Measurements from ENCODE around the gene UGT8. TPM values are rescaled to one million over a fixed set of nuclear protein-coding genes. Genes with fewer than 3 reads are reported as not detected.
"Not testable (repeated sequence)": the region's sequence is repeated elsewhere in the genome, so short reads cannot be mapped to it uniquely, and the experiment has no call there.

The UGT8 gene
- total and polyA plus RNA-seq, 8 donors, result 3.7 to 12.3 (median 9.5) TPM

GRCh38 chr4:114607056-114607455 is 8.4 kb downstream of the UGT8 start:
- intact Hi-C loops (cut with DNase I), result no loop called here
- Histone ChIP-seq H3K4me1 (no peaks in the 10 kb centered on the region), H3K4me3 (no peak overlapping the region), H3K27ac (no peak overlapping the region), H3K36me3 (no peaks in the 10 kb centered on the region), H3K27me3 (no peaks in the 10 kb centered on the region), H3K9me3 (no peaks in the 10 kb centered on the region)
- TF ChIP-seq CTCF (IDR thresholded peaks at IDR 0.05), result no peak
- ATAC-seq (no peak), DNase-seq (no peak)

- Histone ChIP-seq H3K4me3 (no peak overlapping the region), H3K9me3 (no peaks in the 10 kb centered on the region), H3K4me1 (no peaks in the 10 kb centered on the region), H3K36me3 (no peaks in the 10 kb centered on the region), H3K27ac (no peak overlapping the region), H3K27me3 (no peaks in the 10 kb centered on the region)
- no peak for TF ChIP-seq CTCF (IDR thresholded peaks at IDR 0.05)
- intact Hi-C loops (cut with DNase I), result no loop called here
- DNase-seq (no peak), ATAC-seq (no peak)
Measured at GRCh38 chr4:114613560-114613959, 15.0 kb downstream of the UGT8 start.

GRCh38 chr4:114615435-114615834 is 16.8 kb downstream of the UGT8 start:
- Histone ChIP-seq H3K4me3 (peak overlapping the region; percentile 8 to 23), H3K4me1 (no peaks in the 10 kb centered on the region), H3K27me3 (no peaks in the 10 kb centered on the region), H3K9me3 (no peaks in the 10 kb centered on the region), H3K36me3 (no peaks in the 10 kb centered on the region), H3K27ac (peak overlapping the region in 1 of 2 donors; percentile 50)
- ATAC-seq (peak; percentile 89), DNase-seq (peak in 2 of 4 donors; percentile 8 to 41)
- no peak for TF ChIP-seq CTCF (IDR thresholded peaks at IDR 0.05)
- intact Hi-C loops (cut with DNase I), result no loop called here

GRCh38 chr4:114616036-114616435 is 17.4 kb downstream of the UGT8 start:
- ATAC-seq, result peak; percentile 83
- H3K27ac ChIP-seq, result peak overlapping the region in 1 of 2 donors; percentile 50
- H3K9me3 ChIP-seq, result not testable (repeated sequence)

GRCh38 chr4:114626196-114626595 is 27.6 kb downstream of the UGT8 start:
- Histone ChIP-seq H3K27me3 (no peaks in the 10 kb centered on the region), H3K4me1 (no peaks in the 10 kb centered on the region), H3K9me3 (no peaks in the 10 kb centered on the region), H3K36me3 (no peaks in the 10 kb centered on the region), H3K27ac (no peak overlapping the region), H3K4me3 (no peak overlapping the region)
- no peak for ATAC-seq
- intact Hi-C loops (cut with DNase I), result no loop called here
- TF ChIP-seq CTCF (IDR thresholded peaks at IDR 0.05), result no peak
- DNase-seq, result no peak

More at GRCh38 chr4:114616036-114616435, 17.4 kb downstream of the UGT8 start:
- intact Hi-C loops (cut with DNase I); H3K4me1 ChIP-seq; H3K27me3 ChIP-seq; H3K36me3 ChIP-seq: not testable (repeated sequence)
- peak in 2 of 4 donors; percentile 72 to 85 for DNase-seq
- H3K4me3 ChIP-seq, result peak overlapping the region; percentile 8 to 23

GRCh38 chr4:114636192-114636935 is 37.8 kb downstream of the UGT8 start:
- Histone ChIP-seq H3K4me3 (no peak overlapping the region), H3K4me1 (no peaks in the 10 kb centered on the region), H3K36me3 (no peaks in the 10 kb centered on the region), H3K9me3 (no peaks in the 10 kb centered on the region), H3K27ac (no peak overlapping the region), H3K27me3 (no peaks in the 10 kb centered on the region)
- ATAC-seq (no peak), DNase-seq (no peak)
- TF ChIP-seq CTCF (IDR thresholded peaks at IDR 0.05), result no peak
- intact Hi-C loops (cut with DNase I), result no loop called here

Data from left lung (tissue), 10 donors.